GM12878 (cell line): ENCODE data around the gene KRT7. TPM values are rescaled to one million over a fixed set of nuclear protein-coding genes. Genes with fewer than 3 reads are reported as not detected.

ENCODE experiments used
- ATAC-seq: fragments of 200-7000 bp; cut with Tn5 transposase; 3 replicates; pipeline ENCODE4 v1.9.1; 2020; ENCODE audit warnings: mild to moderate bottlenecking, moderate library complexity
- BruUV-seq: library from RNA; stranded (reverse); fragments of 400-500 nt; replicated peaks from 2 replicates; lab custom pipeline; 2021; lab: Mats Ljungman, UMichigan
- CTCF ChIA-PET: fragments of 300-600 bp; sonication (Branson Sonifier 250); formaldehyde crosslinking; extraction: SDS; loops from one replicate; lab custom pipeline; 2021; ENCODE audit warnings: inconsistent platforms; lab: Yijun Ruan, JAX
- POLR2A ChIA-PET: fragments of 350-600 bp; formaldehyde crosslinking; extraction: SDS; loops from one replicate; lab custom pipeline; 2021; ENCODE audit warnings: inconsistent platforms; lab: Charles Lee
- RAD21 ChIA-PET: fragments of 300-600 bp; sonication (Branson Sonifier 250); formaldehyde crosslinking; loops from one replicate; lab custom pipeline; 2023; ENCODE audit warnings: antibody characterized with exemption; ENCODE audit not compliant: unreplicated experiment; lab: Charles Lee
- SMC1A ChIA-PET: fragments of 300-600 bp; sonication (Branson Sonifier 250); formaldehyde crosslinking; loops from one replicate; lab custom pipeline; 2023; ENCODE audit not compliant: unreplicated experiment, uncharacterized antibody; lab: Charles Lee
- DNase-seq: peaks from one replicate; pipeline ENCODE4 v3.0.0-alpha.2; 2011; ENCODE audit warnings: low read depth, low spot score
- FAIRE-seq: peaks from 3 replicates; lab custom pipeline; 2011; peaks lifted over from hg19 to GRCh38; lab: Jason Lieb, UNC
- H2AFZ ChIP-seq: 2 replicates; pipeline ENCODE4 v1.6.0; 2011; ENCODE audit warnings: low read depth, low read length, control low read depth; ENCODE audit not compliant: control insufficient read depth
- H3K27ac ChIP-seq: 2 replicates; pipeline ENCODE4 v1.5.1; 2011; ENCODE audit warnings: control low read depth; ENCODE audit not compliant: control insufficient read depth, insufficient read depth
- H3K27me3 ChIP-seq, 2 experiments: replicated peaks in 1 of 2; 2 replicates each; pipeline versions ENCODE4 v1.6.0 to v1.6.1; 2011; ENCODE audit warnings: low read length in 1 of 2; ENCODE audit not compliant: control insufficient read depth in 2 of 2, insufficient read depth in 2 of 2
- H3K36me3 ChIP-seq, 2 experiments: 2 replicates each; pipeline ENCODE4 v1.5.1; 2011; ENCODE audit warnings: low read length in 1 of 2; ENCODE audit not compliant: control insufficient read depth in 2 of 2, insufficient read depth in 2 of 2
- H3K4me1 ChIP-seq: 2 replicates; pipeline ENCODE4 v1.6.1; 2011; ENCODE audit warnings: mild to moderate bottlenecking, low read length, moderate library complexity, mixed read lengths; ENCODE audit not compliant: control insufficient read depth, insufficient read depth
- H3K4me2 ChIP-seq: 2 replicates; pipeline ENCODE4 v1.6.0; 2011; ENCODE audit warnings: control low read depth; ENCODE audit not compliant: control insufficient read depth, insufficient read depth
- H3K4me3 ChIP-seq: fragments of 200-600 bp; sonication (generic); 2 replicates; pipeline ENCODE4 v1.5.1; 2016
- H3K79me2 ChIP-seq: 2 replicates; pipeline ENCODE4 v1.6.0; 2011; ENCODE audit warnings: low read length; ENCODE audit not compliant: control insufficient read depth, insufficient read depth
- H3K9ac ChIP-seq: 2 replicates; pipeline ENCODE4 v1.8.0; 2011; ENCODE audit warnings: low read length, control low read depth, mixed read lengths; ENCODE audit not compliant: control insufficient read depth, insufficient read depth
- H3K9me3 ChIP-seq: replicated peaks from 3 replicates; pipeline ENCODE4 v1.5.1; 2011; ENCODE audit warnings: mild to moderate bottlenecking, low read length; ENCODE audit not compliant: control insufficient read depth, insufficient read depth
- H4K20me1 ChIP-seq: 2 replicates; pipeline ENCODE4 v1.6.0; 2011; ENCODE audit not compliant: control insufficient read depth, insufficient read depth
- HDAC2 ChIP-seq: fragments of 200-600 bp; sonication (generic); IDR thresholded peaks from 2 replicates; pipeline ENCODE4 v1.6.1; 2017
- NFYB ChIP-seq: IDR thresholded peaks from 2 replicates; pipeline ENCODE4 v1.6.1; 2011; ENCODE audit warnings: low read depth, mild to moderate bottlenecking, low read length, improper control_type of control experiment, moderate library complexity; ENCODE audit not compliant: insufficient read depth
- YBX1 ChIP-seq: fragments of 450-650 bp; IDR thresholded peaks from 2 replicates; pipeline ENCODE4 v1.6.1; 2016; ENCODE audit warnings: antibody characterized with exemption
- WGBS: methylation state at CpG from one replicate; pipeline ENCODE4 v1.1.6; 2016; ENCODE audit warnings: low lambda C conversion rate; ENCODE audit not compliant: insufficient replicate concordance, insufficient coverage; ENCODE audit errors: missing lambda C conversion rate; 5-methylcytosine and 5-hydroxymethylcytosine counted together
- in situ Hi-C: fragments of 300-500 bp; cut with MboI; formaldehyde crosslinking; loops from 9 replicates; pipeline ENCODE4 v1.14.3; 2018; ENCODE audit warnings: mixed read lengths
- intact Hi-C: fragments of 100-400 bp; cut with micrococcal nuclease; formaldehyde crosslinking; loops from one replicate; pipeline ENCODE4 v1.14.2; 2022; ENCODE audit not compliant: unreplicated experiment
- polyA plus RNA-seq, 11 experiments: library from polyadenylated mRNA; depleted of rRNA in 4 of 11; unstranded in 6 of 11; stranded (reverse) in 5 of 11; fragments of >200 nt; fragmentation: Nextera tagmentation in 4 of 11; fragmentation: Illumina TruSeq in 1 of 11; extraction: Ambion mirVana in 4 of 11; extraction: Trizol in 1 of 11; gene quantifications; 1 replicate in 1 of 11; 2 replicates in 10 of 11; pipeline versions ENCODE4 v1.2.1 to v1.2.3, GENCODE V29; 2011 to 2016; ENCODE audit warnings: inconsistent platforms in 2 of 11, missing spikeins in 2 of 11, low read depth in 1 of 11
- total RNA-seq, 4 experiments: library from RNA; depleted of rRNA in 3 of 4; stranded (reverse); fragments of >200 nt in 3 of 4; fragmentation: Illumina TruSeq in 1 of 4; extraction: Trizol in 1 of 4; gene quantifications; 2 replicates each; pipeline versions ENCODE4 v1.2.1 to v1.2.3, GENCODE V29; 2013 to 2021
- TF ChIP-seq, protein P1 (sequence below): fragments of 450-650 bp; conservative IDR thresholded peaks from 2 replicates; pipeline ENCODE4 v1.6.1; 2017; ENCODE audit warnings: mild to moderate bottlenecking, moderate library complexity
- TF ChIP-seq, protein P2 (sequence below): IDR thresholded peaks from 2 replicates; pipeline ENCODE4 v1.6.1; 2011; ENCODE audit warnings: borderline replicate concordance, low read depth, mild to moderate bottlenecking, moderate library complexity, low read length; ENCODE audit not compliant: insufficient read depth, poor library complexity, severe bottlenecking
- TF ChIP-seq, protein P3 (sequence below): fragments of 150-350 bp; IDR thresholded peaks from 2 replicates; pipeline ENCODE4 v1.6.1; 2016; ENCODE audit warnings: low read depth, low read length

KRT7 gene
- total and polyA plus RNA-seq, 10 of the 15 experiments (the other 5 are each of a cell fraction or from before 2014, with no cell fraction given): 0.90 to 18.7 (median 4.8) TPM

DNA sequence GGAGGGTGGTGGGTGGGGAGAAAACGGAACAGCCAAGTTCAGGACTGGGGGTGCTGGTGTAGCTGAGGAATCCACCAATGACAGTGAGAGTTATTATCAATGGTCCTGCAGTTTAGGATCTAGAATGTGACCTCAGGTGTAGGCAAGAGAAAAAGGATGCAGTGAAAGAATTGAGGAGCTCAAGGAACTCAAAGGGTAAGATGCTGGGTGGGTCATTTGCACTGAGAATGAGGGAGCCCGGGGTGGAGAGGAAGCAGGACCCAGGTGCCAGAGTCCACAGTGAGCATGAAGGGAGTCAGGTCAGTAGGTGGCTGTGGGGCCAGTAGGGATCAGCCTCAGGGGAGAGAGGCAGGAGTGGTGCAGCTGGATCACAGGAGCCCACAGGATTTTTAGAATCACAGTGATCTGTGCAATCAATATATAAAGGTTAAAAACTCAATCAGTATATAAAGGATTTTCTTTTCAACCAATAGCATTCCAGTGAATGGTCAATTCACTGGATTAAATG lies 3.2 kb upstream of the KRT7 start:
- no peaks in the 10 kb centered on the region for H3K4me1 ChIP-seq
- no peak for FAIRE-seq
- in situ Hi-C loops (no loop called here), intact Hi-C loops (no loop called here)
- BruUV-seq: no TSS peak
- ChIA-PET CTCF (interaction anchor here (0.6 to 0.7 kb wide), 2 partner anchors 49 to 50 kb away, joined by 3 read pairs; no protein-coding TSS in a partner anchor), POLR2A (no interaction called here), RAD21 (no interaction called here), SMC1A (no interaction called here)
- H3K27me3 ChIP-seq: peaks cover 7 to 15% of the 10 kb centered on the region in 2 experiments; a peak in 3 of 4 replicates
- H3K9ac ChIP-seq: no peak overlapping the region
- DNase-seq: no peak
- no peak for TF ChIP-seq HDAC2
- TF ChIP-seq, protein P1, sequence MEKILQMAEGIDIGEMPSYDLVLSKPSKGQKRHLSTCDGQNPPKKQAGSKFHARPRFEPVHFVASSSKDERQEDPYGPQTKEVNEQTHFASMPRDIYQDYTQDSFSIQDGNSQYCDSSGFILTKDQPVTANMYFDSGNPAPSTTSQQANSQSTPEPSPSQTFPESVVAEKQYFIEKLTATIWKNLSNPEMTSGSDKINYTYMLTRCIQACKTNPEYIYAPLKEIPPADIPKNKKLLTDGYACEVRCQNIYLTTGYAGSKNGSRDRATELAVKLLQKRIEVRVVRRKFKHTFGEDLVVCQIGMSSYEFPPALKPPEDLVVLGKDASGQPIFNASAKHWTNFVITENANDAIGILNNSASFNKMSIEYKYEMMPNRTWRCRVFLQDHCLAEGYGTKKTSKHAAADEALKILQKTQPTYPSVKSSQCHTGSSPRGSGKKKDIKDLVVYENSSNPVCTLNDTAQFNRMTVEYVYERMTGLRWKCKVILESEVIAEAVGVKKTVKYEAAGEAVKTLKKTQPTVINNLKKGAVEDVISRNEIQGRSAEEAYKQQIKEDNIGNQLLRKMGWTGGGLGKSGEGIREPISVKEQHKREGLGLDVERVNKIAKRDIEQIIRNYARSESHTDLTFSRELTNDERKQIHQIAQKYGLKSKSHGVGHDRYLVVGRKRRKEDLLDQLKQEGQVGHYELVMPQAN: no peak
- TF ChIP-seq, protein P2, sequence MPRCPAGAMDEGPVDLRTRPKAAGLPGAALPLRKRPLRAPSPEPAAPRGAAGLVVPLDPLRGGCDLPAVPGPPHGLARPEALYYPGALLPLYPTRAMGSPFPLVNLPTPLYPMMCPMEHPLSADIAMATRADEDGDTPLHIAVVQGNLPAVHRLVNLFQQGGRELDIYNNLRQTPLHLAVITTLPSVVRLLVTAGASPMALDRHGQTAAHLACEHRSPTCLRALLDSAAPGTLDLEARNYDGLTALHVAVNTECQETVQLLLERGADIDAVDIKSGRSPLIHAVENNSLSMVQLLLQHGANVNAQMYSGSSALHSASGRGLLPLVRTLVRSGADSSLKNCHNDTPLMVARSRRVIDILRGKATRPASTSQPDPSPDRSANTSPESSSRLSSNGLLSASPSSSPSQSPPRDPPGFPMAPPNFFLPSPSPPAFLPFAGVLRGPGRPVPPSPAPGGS: no peak
- no peak for TF ChIP-seq YBX1
- TF ChIP-seq, protein P3, sequence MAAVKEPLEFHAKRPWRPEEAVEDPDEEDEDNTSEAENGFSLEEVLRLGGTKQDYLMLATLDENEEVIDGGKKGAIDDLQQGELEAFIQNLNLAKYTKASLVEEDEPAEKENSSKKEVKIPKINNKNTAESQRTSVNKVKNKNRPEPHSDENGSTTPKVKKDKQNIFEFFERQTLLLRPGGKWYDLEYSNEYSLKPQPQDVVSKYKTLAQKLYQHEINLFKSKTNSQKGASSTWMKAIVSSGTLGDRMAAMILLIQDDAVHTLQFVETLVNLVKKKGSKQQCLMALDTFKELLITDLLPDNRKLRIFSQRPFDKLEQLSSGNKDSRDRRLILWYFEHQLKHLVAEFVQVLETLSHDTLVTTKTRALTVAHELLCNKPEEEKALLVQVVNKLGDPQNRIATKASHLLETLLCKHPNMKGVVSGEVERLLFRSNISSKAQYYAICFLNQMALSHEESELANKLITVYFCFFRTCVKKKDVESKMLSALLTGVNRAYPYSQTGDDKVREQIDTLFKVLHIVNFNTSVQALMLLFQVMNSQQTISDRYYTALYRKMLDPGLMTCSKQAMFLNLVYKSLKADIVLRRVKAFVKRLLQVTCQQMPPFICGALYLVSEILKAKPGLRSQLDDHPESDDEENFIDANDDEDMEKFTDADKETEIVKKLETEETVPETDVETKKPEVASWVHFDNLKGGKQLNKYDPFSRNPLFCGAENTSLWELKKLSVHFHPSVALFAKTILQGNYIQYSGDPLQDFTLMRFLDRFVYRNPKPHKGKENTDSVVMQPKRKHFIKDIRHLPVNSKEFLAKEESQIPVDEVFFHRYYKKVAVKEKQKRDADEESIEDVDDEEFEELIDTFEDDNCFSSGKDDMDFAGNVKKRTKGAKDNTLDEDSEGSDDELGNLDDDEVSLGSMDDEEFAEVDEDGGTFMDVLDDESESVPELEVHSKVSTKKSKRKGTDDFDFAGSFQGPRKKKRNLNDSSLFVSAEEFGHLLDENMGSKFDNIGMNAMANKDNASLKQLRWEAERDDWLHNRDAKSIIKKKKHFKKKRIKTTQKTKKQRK: no peak
- TF ChIP-seq NFYB: no peak
- no peaks in the 10 kb centered on the region for H3K9me3 ChIP-seq
- H3K79me2 ChIP-seq: no peaks in the 10 kb centered on the region
- no peak overlapping the region for H3K4me2 ChIP-seq
- H4K20me1 ChIP-seq: no peaks in the 10 kb centered on the region
- H3K27ac ChIP-seq: no peak overlapping the region
- no peak overlapping the region for H3K4me3 ChIP-seq
- no peak overlapping the region for H2AFZ ChIP-seq
- H3K36me3 ChIP-seq: no peaks in the 10 kb centered on the region
- ATAC-seq: no peak
- 0% methylated on average over 2 of the region's 2 CpGs for WGBS
